Loucy (cell line): ENCODE data around the gene MMAB.

ENCODE experiments used
- H2AFZ ChIP-seq: fragments of 200-600 bp; sonication (generic); 2 replicates; pipeline ENCODE4 v1.6.0; 2016; ENCODE audit warnings: antibody characterized with exemption, mild to moderate bottlenecking, low read length, moderate library complexity
- H3F3A ChIP-seq: fragments of 200-600 bp; 2 replicates; pipeline ENCODE4 v1.6.0; 2016; ENCODE audit warnings: antibody characterized with exemption, low read depth, mild to moderate bottlenecking
- H3K27me3 ChIP-seq: fragments of 200-600 bp; sonication (generic); 2 replicates; pipeline ENCODE4 v1.6.1; 2014; ENCODE audit warnings: low read length, mild to moderate bottlenecking; ENCODE audit not compliant: insufficient read depth, poor library complexity, severe bottlenecking
- H3K36me3 ChIP-seq: fragments of 200-600 bp; sonication (generic); 2 replicates; pipeline ENCODE4 v1.6.1; 2016; ENCODE audit warnings: low read length; ENCODE audit not compliant: insufficient read depth
- H3K4me1 ChIP-seq: fragments of 200-600 bp; sonication (generic); 2 replicates; pipeline ENCODE4 v1.5.1; 2014; ENCODE audit warnings: low read length, mild to moderate bottlenecking; ENCODE audit not compliant: insufficient read depth, poor library complexity, severe bottlenecking
- H3K4me2 ChIP-seq: fragments of 200-600 bp; sonication (generic); 2 replicates; pipeline ENCODE4 v1.6.0; 2014; ENCODE audit warnings: antibody characterized with exemption, low read length, low read depth, mild to moderate bottlenecking; ENCODE audit not compliant: poor library complexity, severe bottlenecking
- H3K4me3 ChIP-seq: fragments of 200-600 bp; sonication (generic); 2 replicates; pipeline ENCODE4 v1.5.1; 2014; ENCODE audit warnings: low read length, mild to moderate bottlenecking, mixed read lengths; ENCODE audit not compliant: poor library complexity, severe bottlenecking
- H3K79me2 ChIP-seq: fragments of 200-600 bp; sonication (generic); 2 replicates; pipeline ENCODE4 v1.6.1; 2014; ENCODE audit warnings: low read length; ENCODE audit not compliant: insufficient read depth
- H3K9ac ChIP-seq: fragments of 200-600 bp; sonication (generic); 2 replicates; pipeline ENCODE4 v1.6.0; 2014; ENCODE audit warnings: mild to moderate bottlenecking, low read depth, low read length, moderate library complexity; ENCODE audit not compliant: poor library complexity, severe bottlenecking
- H3K9me2 ChIP-seq: fragments of 200-600 bp; sonication (generic); replicated peaks from 2 replicates; pipeline ENCODE4 v1.6.1; 2016; ENCODE audit warnings: low read depth, low read length, mixed read lengths
- H3K9me3 ChIP-seq: fragments of 200-600 bp; sonication (generic); 2 replicates; pipeline ENCODE4 v1.6.1; 2014; ENCODE audit warnings: mild to moderate bottlenecking, antibody characterized with exemption, low read length, low read depth; ENCODE audit not compliant: insufficient read depth
- H4K20me1 ChIP-seq: fragments of 200-600 bp; sonication (generic); 2 replicates; pipeline ENCODE4 v1.6.0; 2014; ENCODE audit warnings: antibody characterized with exemption, low read length, mild to moderate bottlenecking; ENCODE audit not compliant: insufficient read depth, poor library complexity, severe bottlenecking
- CTCF ChIP-seq: fragments of 200-600 bp; sonication (generic); conservative IDR thresholded peaks from 2 replicates; pipeline ENCODE4 v1.5.1; 2014; ENCODE audit warnings: mild to moderate bottlenecking, antibody characterized with exemption, low read length
- EZH2phosphoT487 ChIP-seq: fragments of 200-600 bp; IDR thresholded peaks from 2 replicates; pipeline ENCODE4 v1.6.1; 2018; ENCODE audit warnings: antibody characterized with exemption, mild to moderate bottlenecking, moderate library complexity, borderline replicate concordance

Gene MMAB

DNA sequence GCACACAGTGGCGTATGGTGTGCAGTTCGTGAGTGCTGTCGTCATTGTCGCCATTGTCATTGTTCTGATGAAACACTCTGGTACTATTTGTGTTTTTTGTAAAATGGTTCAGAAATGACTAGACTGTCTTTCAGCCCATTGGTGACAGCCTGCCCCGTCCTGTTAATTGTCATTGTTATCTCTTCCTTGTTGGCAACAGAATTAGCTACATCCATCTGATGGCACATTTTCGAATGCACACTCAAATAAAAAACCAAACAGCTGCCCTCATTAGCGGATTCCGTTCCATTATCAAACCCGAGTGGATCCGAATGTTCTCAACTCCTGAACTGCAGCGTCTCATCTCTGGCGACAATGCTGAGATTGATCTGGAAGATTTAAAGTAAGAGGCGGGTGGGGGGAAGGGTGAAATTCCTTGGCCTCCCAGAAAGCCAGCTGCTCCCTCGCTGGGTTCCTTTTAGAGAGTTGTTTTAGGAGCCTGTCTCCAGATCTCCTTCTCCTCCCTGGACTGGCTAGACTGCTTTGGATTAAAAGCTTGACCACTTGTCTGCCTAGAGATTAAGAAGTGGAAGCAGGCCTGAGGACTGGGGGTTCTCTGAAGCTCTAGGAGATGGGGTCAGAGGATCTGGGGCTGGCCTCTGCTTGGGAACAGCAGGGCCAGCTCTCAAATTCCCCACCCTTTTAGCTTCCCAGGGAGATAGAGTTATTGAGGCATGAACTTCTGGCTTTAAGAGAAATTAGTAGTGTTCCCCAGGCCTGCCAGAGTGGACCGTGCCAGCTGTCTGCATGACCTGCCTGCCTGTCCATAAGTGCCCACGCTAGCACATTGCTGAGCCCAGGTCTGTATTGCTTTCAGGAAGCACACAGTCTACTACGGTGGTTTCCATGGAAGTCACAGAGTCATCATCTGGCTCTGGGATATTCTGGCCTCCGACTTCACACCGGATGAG, 43.3 kb downstream of the MMAB start:
- no peaks in the 10 kb centered on the region for H3K27me3 ChIP-seq
- TF ChIP-seq EZH2phosphoT487 (no peak), CTCF (no peak)
- no peak overlapping the region for H3K9ac ChIP-seq
- H3K79me2 ChIP-seq = no peaks in the 10 kb centered on the region
- no peaks in the 10 kb centered on the region for H3F3A ChIP-seq
- no peak overlapping the region for H3K4me2 ChIP-seq
- no peak overlapping the region for H2AFZ ChIP-seq
- no peaks in the 10 kb centered on the region for H4K20me1 ChIP-seq
- H3K9me2 ChIP-seq = no peaks in the 10 kb centered on the region
- no peaks in the 10 kb centered on the region for H3K4me1 ChIP-seq
- H3K4me3 ChIP-seq = no peak overlapping the region
- H3K9me3 ChIP-seq = no peaks in the 10 kb centered on the region
- peaks cover 7% of the 10 kb centered on the region; the same call in 1 of the 2 replicates for H3K36me3 ChIP-seq

DNA sequence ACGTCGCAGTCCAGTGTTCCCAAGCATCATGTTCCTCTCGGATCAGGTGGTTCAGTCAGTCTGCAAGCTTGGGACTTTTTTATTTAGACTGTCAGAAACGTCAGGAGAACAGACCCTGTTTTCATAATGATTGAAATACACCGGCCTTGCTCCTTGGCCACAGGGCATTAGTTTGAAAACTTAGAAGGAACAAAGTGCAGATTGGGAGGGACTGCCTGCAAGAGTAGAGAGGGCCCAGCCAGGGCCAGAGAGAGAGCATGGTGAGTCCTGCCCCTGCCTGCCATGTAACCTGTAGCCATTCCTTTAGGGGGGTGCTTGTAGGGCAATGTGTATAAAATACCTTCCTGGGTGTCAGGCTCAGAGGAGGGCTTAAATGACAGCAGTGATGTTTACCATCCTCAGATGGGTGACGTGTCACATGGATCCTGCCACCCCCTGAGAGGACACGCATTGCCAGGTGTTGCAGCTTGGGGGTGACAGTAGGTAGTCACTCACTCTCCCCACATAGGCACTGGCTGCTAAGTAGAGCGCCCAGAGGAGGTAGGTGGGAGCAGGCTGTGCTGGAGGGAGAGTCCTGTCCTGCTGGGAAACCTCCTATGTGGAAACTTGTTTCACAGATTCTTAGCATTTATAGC, 45.7 kb downstream of the MMAB start:
- Histone ChIP-seq H3K4me2 (no peak overlapping the region), H2AFZ (no peak overlapping the region), H3K9me2 (no peaks in the 10 kb centered on the region), H3K4me1 (no peaks in the 10 kb centered on the region), H3K9ac (no peak overlapping the region), H3K4me3 (no peak overlapping the region), H3K27me3 (no peaks in the 10 kb centered on the region), H3K36me3 (peaks cover 7% of the 10 kb centered on the region; the same call in 1 of the 2 replicates), H3K79me2 (no peaks in the 10 kb centered on the region), H4K20me1 (no peaks in the 10 kb centered on the region), H3K9me3 (no peaks in the 10 kb centered on the region), H3F3A (no peaks in the 10 kb centered on the region)
- no peak for TF ChIP-seq CTCF
- TF ChIP-seq EZH2phosphoT487 = no peak

GRCh38 chr12:109525279-109525585, 48.1 kb downstream of the MMAB start:
- Histone ChIP-seq H3K36me3 (peaks cover 8% of the 10 kb centered on the region; the same call in 1 of the 2 replicates), H3K4me3 (no peak overlapping the region), H3K4me1 (no peaks in the 10 kb centered on the region), H3K4me2 (no peak overlapping the region), H3K9ac (no peak overlapping the region), H2AFZ (no peak overlapping the region), H3K27me3 (no peaks in the 10 kb centered on the region), H3K9me2 (no peaks in the 10 kb centered on the region), H3K79me2 (no peaks in the 10 kb centered on the region), H3K9me3 (no peaks in the 10 kb centered on the region), H4K20me1 (no peaks in the 10 kb centered on the region), H3F3A (no peaks in the 10 kb centered on the region)
- TF ChIP-seq CTCF (no peak), EZH2phosphoT487 (no peak)
